ENCODE measurements around the gene LMO4.

The LMO4 gene, protein sequence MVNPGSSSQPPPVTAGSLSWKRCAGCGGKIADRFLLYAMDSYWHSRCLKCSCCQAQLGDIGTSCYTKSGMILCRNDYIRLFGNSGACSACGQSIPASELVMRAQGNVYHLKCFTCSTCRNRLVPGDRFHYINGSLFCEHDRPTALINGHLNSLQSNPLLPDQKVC

GRCh38 chr1:87328272-87329050 is at the start of gene LMO4:
LMO4 (plus strand) TSS chr1:87328880; CDS start chr1:87332016, 3,136 bp downstream.
- POLR2A ChIA-PET: interaction anchor here (0.7 kb wide), 4 partner anchors 12 to 1356 kb away, joined by 3 read pairs; no protein-coding TSS in a partner anchor
- TF ChIP-seq, protein P1, sequence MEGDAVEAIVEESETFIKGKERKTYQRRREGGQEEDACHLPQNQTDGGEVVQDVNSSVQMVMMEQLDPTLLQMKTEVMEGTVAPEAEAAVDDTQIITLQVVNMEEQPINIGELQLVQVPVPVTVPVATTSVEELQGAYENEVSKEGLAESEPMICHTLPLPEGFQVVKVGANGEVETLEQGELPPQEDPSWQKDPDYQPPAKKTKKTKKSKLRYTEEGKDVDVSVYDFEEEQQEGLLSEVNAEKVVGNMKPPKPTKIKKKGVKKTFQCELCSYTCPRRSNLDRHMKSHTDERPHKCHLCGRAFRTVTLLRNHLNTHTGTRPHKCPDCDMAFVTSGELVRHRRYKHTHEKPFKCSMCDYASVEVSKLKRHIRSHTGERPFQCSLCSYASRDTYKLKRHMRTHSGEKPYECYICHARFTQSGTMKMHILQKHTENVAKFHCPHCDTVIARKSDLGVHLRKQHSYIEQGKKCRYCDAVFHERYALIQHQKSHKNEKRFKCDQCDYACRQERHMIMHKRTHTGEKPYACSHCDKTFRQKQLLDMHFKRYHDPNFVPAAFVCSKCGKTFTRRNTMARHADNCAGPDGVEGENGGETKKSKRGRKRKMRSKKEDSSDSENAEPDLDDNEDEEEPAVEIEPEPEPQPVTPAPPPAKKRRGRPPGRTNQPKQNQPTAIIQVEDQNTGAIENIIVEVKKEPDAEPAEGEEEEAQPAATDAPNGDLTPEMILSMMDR (IDR thresholded peaks at IDR 0.05; ENCODE audit: control extremely low read depth, extremely low read depth, low read depth, missing control alignments): no peak
- peak; percentile 88 for DNase-seq (ENCODE audit: extremely low spot score)
- CTCF ChIA-PET: interaction anchor here (1.0 to 1.5 kb wide), 7 partner anchors 12 to 625 kb away, joined by 3 to 5 read pairs (median 3); no protein-coding TSS in a partner anchor

DNA sequence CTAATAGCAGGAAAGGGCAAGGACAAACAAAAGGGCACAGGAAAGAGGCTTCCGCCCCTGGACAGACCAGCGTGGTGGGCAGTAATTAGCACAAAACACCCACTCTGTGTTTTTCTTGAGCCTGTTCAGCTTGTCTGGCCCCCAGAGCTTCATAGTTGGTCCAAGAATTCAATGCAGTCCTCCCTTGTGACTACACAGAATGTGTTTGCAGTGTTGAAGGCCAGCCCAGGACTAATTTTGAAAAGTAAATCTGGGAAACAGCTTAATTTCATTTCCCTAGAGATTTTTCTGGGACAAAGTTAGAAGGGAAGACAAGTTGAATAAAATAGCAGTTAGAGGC is 49.2 kb upstream of the LMO4 start:
- ChIA-PET CTCF (interaction anchor here (1.3 to 2.3 kb wide), 4 partner anchors 14 to 30 kb away, joined by 3 to 8 read pairs (median 5); no protein-coding TSS in a partner anchor), POLR2A (no interaction called here)
- DNase-seq (ENCODE audit: extremely low spot score): no peak
- TF ChIP-seq, protein P1 (IDR thresholded peaks at IDR 0.05; ENCODE audit: control extremely low read depth, extremely low read depth, low read depth, missing control alignments): no peak

DNA sequence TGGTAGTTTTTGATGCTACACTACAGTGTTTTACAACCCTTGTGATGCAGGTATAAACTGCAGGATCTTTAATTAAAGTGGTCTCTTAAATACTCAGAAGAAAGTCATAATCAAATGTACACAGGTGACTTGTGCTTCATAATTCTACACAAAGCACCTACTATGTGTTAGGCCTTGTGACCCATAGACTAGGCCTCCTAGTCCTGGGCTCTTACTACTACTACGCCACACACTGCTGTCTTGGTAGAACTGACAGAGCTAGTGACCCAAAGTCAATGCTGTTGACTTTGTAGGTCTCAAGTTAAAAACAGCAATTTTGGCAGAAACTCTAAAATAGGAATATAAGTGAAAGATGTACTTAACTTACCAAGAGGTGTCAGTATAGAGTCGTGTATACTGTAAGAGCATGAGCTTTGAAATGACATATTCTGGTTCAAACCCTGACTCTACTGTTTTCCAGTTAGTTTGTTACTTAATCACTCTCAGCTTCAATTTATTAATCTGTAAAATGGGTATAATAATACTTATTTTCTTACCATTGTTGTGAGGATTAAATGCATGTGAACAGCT is 48.6 kb upstream of the LMO4 start:
- no peak for DNase-seq (ENCODE audit: extremely low spot score)
- TF ChIP-seq, protein P1 (IDR thresholded peaks at IDR 0.05; ENCODE audit: control extremely low read depth, extremely low read depth, low read depth, missing control alignments): no peak
- CTCF ChIA-PET: interaction anchor here (0.6 to 2.3 kb wide), 6 partner anchors 13 to 673 kb away, joined by 3 to 8 read pairs (median 4); no protein-coding TSS in a partner anchor
- POLR2A ChIA-PET: no interaction called here

DNA sequence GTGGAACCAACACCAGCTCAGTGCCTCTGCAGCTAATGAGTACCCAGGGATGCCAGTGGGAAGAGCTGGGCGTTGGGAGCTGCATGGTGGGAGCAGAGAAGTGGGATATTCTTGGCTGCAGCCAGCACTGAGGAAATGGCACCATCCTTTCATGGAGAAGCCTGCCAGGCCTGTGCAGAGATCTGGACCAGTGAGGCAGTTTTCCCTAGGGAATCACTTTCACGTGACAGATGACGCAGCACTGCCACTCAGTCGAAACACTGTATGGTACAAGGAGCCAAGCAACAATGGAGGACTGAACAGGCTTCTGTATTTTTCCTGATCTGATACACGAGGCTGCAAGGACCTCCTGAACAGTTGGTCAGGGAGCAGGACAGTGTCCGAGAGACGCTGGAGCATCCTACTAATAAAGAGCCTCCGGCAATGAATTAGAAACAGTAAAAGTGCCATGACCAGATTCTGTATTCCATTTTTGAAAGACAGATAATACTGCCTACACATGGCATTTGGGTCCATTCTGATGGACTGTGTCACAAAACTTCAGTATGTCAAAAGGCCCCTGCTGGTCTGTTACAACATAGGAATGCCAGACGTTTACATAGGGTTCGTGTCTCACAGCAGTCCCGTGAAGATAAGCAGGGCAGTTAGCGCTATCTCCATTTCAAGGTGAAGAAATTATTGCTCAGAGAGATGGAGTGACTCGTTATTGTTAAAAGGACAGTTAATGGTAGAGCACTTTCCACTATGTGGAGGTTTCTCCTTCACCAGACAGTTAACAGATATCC is 44.0 kb upstream of the LMO4 start:
- CTCF ChIA-PET: interaction anchor here (0.7 to 3.7 kb wide), 4 partner anchors 8 to 156 kb away, joined by 3 to 18 read pairs (median 6); no protein-coding TSS in a partner anchor
- POLR2A ChIA-PET: no interaction called here
- DNase-seq (ENCODE audit: extremely low spot score): no peak
- TF ChIP-seq, protein P1 (IDR thresholded peaks at IDR 0.05; ENCODE audit: control extremely low read depth, extremely low read depth, low read depth, missing control alignments): no peak

- POLR2A ChIA-PET: no interaction called here
- TF ChIP-seq, protein P1 (IDR thresholded peaks at IDR 0.05; ENCODE audit: control extremely low read depth, extremely low read depth, low read depth, missing control alignments): no peak
- DNase-seq (ENCODE audit: extremely low spot score): no peak
- CTCF ChIA-PET: no interaction called here
Measured at GRCh38 chr1:87291107-87291506, 37.6 kb upstream of the LMO4 start.

Measured in GM10248 (cell line).